HFFc6 (cell line): ENCODE measurements around the gene PSENEN. TPM values are rescaled to one million over a fixed set of nuclear protein-coding genes. Genes with fewer than 3 reads are reported as not detected.

Source experiments
- DNase-seq: peaks from one replicate; pipeline ENCODE4 v3.0.0-alpha.2; 2018
- H3K27ac Mint-ChIP-seq: 2 replicates; pipeline ENCODE4 v1.8.0; 2020; ENCODE audit warnings: mild to moderate bottlenecking, mixed read lengths
- H3K27me3 Mint-ChIP-seq: 2 replicates; pipeline ENCODE4 v1.8.0; 2021; ENCODE audit warnings: mild to moderate bottlenecking, moderate library complexity, mixed read lengths; ENCODE audit not compliant: insufficient read depth
- H3K36me3 Mint-ChIP-seq: 2 replicates; pipeline ENCODE4 v1.8.0; 2021; ENCODE audit warnings: low read depth, mixed read lengths
- H3K4me1 Mint-ChIP-seq: 2 replicates; pipeline ENCODE4 v1.8.0; 2020; ENCODE audit warnings: low read depth, mixed read lengths
- H3K4me3 Mint-ChIP-seq: 2 replicates; pipeline ENCODE4 v1.8.0; 2020; ENCODE audit warnings: mild to moderate bottlenecking, moderate library complexity, mixed read lengths
- H3K9me3 Mint-ChIP-seq: 2 replicates; pipeline ENCODE4 v1.8.0; 2020; ENCODE audit warnings: mild to moderate bottlenecking, mixed read lengths
- long read RNA-seq: library from polyadenylated mRNA; unstranded; transcript quantifications from one replicate; pipeline ENCODE4 v2.0.0, GENCODE V29; 2019
- total RNA-seq, 6 experiments: library from RNA; stranded (reverse); fragmentation: NEBNext Ultra II Directional; extraction: Animal tissue kit (Norgen Biotek cat#: 25700); gene quantifications; 2 replicates in 1 of 6; 3 replicates in 5 of 6; pipeline ENCODE4 v1.2.3, GENCODE V29; 2021
- TF ChIP-seq, protein P1 (sequence below): fragments of 200-600 bp; sonication (generic); IDR thresholded peaks from 2 replicates; pipeline ENCODE4 v1.5.0; 2021; ENCODE audit warnings: antibody characterized with exemption, mild to moderate bottlenecking

PSENEN gene
- total RNA-seq = 10 to 100 TPM; 68.2 to 86.6 (median 74.9) TPM
- long read RNA-seq, transcript PSENEN-202 (4 exons, 1,661 nt) = major isoform, 30 of 35 reads
- long read RNA-seq, partial matches to known transcripts = 2 of 35 reads
- long read RNA-seq, other reads (novel, unspliced or antisense) = 0 of 35 reads

DNA sequence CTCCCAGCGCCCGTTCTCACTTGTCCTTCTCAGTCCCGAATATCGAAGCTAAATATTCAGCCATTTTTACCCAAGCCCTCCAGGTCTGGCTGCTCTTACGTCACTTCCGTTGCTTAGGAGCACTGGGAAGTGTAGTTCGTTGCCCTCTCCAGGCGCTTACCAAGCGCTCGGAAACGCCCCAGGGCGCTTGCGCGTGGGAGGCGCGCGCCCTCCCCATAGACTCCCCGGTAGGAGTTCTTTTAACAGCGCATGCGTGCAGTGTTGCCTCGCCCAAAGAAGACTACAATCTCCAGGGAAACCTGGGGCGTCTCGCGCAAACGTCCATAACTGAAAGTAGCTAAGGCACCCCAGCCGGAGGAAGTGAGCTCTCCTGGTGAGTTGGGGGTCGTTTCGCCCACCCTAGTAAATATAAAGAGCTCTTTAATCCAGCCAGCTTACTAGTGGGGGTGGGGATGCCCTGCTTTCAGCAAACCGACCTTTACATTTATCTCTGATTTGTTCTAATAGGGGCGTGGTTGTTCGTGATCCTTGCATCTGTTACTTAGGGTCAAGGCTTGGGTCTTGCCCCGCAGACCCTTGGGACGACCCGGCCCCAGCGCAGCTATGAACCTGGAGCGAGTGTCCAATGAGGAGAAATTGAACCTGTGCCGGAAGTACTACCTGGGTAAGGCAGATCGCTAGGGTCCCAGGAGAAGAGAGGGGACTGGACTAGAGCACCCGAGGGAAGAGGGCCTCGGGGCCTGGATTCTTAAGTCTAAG lies at the start of gene PSENEN, which contains the start of gene U2AF1L4:
Gene PSENEN (plus strand): TSS at position 324 of the 759 bp plus-strand sequence. CDS start 280 bp downstream, at position 604.
Gene U2AF1L4 (minus strand): TSS at position 91 of the 759 bp plus-strand sequence. CDS start 27 bp downstream, at position 64.
- TF ChIP-seq, protein P1, sequence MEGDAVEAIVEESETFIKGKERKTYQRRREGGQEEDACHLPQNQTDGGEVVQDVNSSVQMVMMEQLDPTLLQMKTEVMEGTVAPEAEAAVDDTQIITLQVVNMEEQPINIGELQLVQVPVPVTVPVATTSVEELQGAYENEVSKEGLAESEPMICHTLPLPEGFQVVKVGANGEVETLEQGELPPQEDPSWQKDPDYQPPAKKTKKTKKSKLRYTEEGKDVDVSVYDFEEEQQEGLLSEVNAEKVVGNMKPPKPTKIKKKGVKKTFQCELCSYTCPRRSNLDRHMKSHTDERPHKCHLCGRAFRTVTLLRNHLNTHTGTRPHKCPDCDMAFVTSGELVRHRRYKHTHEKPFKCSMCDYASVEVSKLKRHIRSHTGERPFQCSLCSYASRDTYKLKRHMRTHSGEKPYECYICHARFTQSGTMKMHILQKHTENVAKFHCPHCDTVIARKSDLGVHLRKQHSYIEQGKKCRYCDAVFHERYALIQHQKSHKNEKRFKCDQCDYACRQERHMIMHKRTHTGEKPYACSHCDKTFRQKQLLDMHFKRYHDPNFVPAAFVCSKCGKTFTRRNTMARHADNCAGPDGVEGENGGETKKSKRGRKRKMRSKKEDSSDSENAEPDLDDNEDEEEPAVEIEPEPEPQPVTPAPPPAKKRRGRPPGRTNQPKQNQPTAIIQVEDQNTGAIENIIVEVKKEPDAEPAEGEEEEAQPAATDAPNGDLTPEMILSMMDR = no peak

GRCh38 chr19:35695895-35696422 lies 49.5 kb upstream of the PSENEN start:
- TF ChIP-seq, protein P1 = no peak
- H3K9me3 Mint-ChIP-seq = no peaks in the 10 kb centered on the region
- no peaks in the 10 kb centered on the region for H3K36me3 Mint-ChIP-seq
- peaks cover 6% of the 10 kb centered on the region for H3K27me3 Mint-ChIP-seq
- DNase-seq = no peak
- H3K27ac Mint-ChIP-seq = no peak overlapping the region
- H3K4me1 Mint-ChIP-seq = no peaks in the 10 kb centered on the region
- no peak overlapping the region for H3K4me3 Mint-ChIP-seq

More for the DNA sequence above, at the start of gene PSENEN, which contains the start of gene U2AF1L4:
- peak within 1 kb of the TSS; percentile 100 for H3K27ac Mint-ChIP-seq
- peaks cover 13% of the 10 kb centered on the region for H3K36me3 Mint-ChIP-seq
- H3K4me1 Mint-ChIP-seq = peaks cover 51% of the 10 kb centered on the region
- peak; percentile 98 for DNase-seq
- peaks cover 6% of the 10 kb centered on the region for H3K27me3 Mint-ChIP-seq
- H3K4me3 Mint-ChIP-seq = peak within 1 kb of the TSS; percentile 97
- no peaks in the 10 kb centered on the region for H3K9me3 Mint-ChIP-seq

DNA sequence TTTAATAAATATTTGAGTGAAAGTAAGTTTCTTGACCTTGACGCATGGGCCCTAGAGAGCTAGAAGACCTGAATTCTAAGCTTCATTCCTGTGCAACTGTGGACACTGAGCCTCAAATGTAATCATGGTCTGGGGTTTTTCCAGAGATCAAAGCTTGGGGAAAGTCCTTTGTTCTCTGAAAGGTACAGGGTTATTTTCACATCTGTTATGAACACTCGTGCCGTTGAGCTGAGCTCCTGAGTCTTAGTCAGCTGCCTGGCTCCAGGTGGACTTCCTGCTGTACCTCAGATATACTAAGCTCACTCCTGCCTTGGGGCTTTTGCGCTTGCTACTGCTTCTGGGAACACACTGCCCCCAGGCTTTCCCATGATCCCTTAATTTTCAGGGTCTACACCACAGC lies 48.6 kb upstream of the PSENEN start:
- Mint-ChIP-seq H3K27ac (no peak overlapping the region), H3K9me3 (no peaks in the 10 kb centered on the region), H3K4me1 (no peaks in the 10 kb centered on the region; the same call in 1 of the 2 replicates), H3K4me3 (no peak overlapping the region), H3K36me3 (no peaks in the 10 kb centered on the region), H3K27me3 (peaks cover 6% of the 10 kb centered on the region)
- DNase-seq = no peak
- TF ChIP-seq, protein P1 = no peak

- TF ChIP-seq, protein P1 = no peak
- Mint-ChIP-seq H3K27me3 (peaks cover 2% of the 10 kb centered on the region), H3K4me1 (peaks cover 6% of the 10 kb centered on the region), H3K4me3 (peak overlapping the region; percentile 97), H3K27ac (peak overlapping the region; percentile 22; the same call in 1 of the 2 replicates), H3K9me3 (no peaks in the 10 kb centered on the region), H3K36me3 (no peaks in the 10 kb centered on the region)
- DNase-seq = peak; percentile 96
Observed at GRCh38 chr19:35702223-35703012, 43.0 kb upstream of the PSENEN start.

- Mint-ChIP-seq H3K4me3 (no peak overlapping the region), H3K27ac (no peak overlapping the region), H3K4me1 (peaks cover 6% of the 10 kb centered on the region), H3K27me3 (peaks cover 2% of the 10 kb centered on the region), H3K36me3 (no peaks in the 10 kb centered on the region), H3K9me3 (no peaks in the 10 kb centered on the region)
- TF ChIP-seq, protein P1 = no peak
- DNase-seq = no peak
Observed at GRCh38 chr19:35703343-35703742, 42.1 kb upstream of the PSENEN start.
